ACHN (cell line): ENCODE results near the gene CTSD.
"Not testable (repeated sequence)": the region's sequence is repeated elsewhere in the genome, so short reads cannot be mapped to it uniquely, and the experiment has no call there.

Experiments used
- DNase-seq: peaks from one replicate; pipeline ENCODE4 v3.0.0-alpha.2; 2015
- in situ Hi-C: cut with HindIII; loops from 2 replicates; pipeline ENCODE4 v1.10.0; 2017; ENCODE audit warnings: low sequenced_read_pairs, low pct_ligation_motif_present, low pct_unique_long_range_greater_than_20kb

Gene CTSD

DNA sequence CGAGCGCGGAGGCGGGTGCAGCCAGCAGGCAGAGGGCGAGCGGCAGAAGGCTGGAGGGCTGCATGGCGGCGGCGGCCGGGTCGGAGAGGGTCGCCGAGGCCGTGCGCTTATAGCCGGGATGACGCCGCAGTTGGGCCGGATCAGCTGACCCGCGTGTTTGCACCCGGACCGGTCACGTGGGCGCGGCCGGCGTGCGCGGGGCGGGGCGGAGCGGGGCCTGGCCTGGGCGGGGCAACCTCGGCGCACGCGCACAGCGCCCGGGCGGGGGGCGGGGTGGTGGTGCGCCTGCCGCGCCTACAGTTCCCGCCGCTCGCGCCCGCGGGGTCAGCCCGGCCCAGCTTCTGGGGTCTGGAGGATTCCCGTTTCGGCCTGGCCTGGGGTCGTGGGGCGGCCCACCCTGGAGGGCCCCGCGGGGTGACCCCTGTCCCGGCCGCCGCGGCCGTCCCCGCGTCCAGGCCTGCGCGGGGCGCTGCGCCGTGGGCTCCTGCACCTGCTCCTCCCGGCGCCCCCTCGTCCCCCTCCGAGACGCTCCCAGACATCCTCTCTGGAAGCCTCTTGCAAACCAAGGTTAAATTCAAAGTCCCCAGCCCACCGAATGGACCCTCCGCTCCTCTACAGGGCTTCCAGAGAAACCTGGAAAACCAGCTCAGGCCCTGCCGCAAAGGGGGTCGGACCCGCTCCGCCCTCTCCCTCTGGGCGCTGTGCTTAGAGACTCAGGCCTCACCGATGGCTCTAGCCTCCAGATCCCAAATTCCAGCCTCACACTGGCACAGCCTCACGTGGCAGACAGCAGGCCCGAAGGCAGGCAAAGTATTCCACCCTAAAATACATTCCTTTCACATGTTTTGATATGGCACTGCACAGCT, at the start of gene CTSD:
TSS of gene CTSD (minus strand) at position 132 of the 866 bp plus-strand sequence. CDS start at position 64, 68 bp downstream.
- peak; percentile 77 for DNase-seq
- in situ Hi-C loops = no loop called here

DNA sequence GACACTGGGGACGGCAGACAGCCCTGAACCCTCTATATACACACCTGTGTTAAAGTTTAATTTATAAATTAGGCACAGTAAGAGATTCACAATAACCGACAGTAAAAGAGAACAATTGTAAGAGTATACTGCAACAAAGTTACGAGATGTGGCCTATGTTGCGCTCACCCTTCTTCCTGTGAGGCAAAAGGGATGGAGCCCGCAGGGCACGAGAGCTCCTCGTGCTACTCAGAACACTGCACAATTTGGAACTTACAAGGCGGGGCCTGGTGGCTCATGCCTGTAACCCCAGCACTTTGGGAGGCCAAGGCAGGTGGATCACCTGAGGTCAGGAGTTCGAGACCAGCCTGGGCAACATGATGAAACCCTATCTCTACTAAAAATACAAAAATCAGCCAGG, 49.6 kb upstream of the CTSD start:
- in situ Hi-C loops, DNase-seq: not testable (repeated sequence)

DNA sequence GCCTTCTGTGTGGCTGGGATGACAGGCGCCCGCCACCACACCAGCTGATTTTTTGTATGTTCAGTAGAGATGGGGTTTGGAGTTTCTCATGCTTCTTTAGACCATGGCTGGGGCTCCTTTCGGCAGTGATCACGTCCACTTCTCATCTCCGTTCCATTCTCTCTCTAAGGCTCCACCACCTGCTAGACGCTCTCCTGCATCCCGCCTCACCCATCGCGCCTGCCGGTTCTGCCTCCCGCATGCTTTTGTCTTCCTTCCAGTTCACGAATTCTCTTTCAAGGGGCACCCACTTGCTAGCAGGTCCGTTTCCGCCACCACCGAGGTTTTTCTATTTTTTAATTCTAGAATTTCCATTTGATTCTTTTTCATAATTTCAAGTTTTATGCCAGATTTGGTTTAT, 49.1 kb upstream of the CTSD start:
- in situ Hi-C loops = no loop called here
- DNase-seq = no peak

DNA sequence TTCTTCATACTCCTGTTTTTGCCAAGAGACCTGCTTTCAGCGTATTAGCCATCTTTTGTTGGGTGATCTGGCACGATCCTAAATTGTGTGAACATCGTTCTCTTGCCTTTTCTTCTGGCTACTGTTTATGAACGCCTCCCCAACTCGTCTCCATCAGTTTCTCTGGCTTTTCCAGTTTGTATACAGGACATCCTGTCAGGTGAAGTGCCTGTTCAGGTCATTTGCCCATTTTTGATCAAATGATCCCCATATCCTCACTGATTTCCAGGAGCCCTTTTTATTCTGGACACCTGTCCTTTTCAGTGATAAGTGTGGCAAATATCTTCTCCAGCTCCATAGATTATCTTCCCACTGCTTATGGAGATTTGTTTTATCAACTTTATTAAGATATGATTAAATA, 48.5 kb upstream of the CTSD start:
- in situ Hi-C loops = no loop called here
- no peak for DNase-seq

DNA sequence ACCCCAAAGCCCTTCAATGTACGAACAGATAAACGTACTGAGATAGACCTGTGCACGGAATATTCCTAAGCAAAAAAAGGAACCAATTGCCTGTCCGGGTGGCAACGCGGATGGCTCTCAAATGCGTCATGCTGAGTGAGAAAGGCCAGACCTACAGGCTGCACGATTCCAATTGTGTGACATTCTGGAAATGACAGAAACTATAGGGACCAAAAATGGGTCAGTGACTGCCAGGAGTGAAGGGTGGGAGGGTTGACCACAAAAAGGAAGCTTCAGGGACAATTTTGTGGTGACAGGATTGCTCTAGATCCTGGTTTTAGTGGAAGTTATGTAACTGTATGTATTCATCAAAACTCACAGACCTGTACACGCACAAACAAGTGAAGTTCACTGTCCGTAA, 47.0 kb upstream of the CTSD start:
- in situ Hi-C loops = no loop called here
- DNase-seq = no peak

DNA sequence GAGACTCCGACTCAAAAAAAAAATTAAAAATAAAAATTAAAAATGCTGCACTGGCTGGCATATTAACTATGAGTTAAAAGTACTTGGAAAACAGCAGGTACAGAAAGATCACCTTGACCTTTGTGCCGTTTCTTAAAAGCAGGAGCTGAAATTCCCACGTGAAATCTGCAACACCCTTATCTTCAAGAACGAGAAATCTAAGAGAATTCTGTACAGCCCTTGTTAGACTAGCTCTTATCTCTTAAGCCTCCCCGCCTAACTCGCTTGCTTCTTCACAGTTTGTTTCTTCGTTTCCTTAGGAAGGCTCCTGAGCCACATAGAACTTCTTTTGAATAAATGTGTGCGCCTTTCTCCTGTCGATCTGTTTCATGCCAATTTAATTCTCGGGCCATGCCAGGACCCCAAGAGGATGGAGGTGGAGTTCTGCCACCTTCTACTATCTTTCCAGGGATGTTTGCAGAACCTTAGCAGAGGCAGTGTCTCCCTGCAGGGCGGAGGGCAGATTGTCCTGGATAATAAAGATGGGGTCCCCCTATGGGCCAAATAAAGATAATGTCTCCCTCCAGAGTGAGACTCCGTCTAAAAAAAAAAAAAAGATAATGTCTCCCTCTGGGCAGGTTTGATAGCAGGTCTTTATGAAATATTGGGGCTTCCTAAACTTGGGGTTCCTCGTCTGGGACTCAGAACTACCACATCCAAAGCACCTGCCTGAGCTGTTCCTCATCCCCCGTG, 43.7 kb upstream of the CTSD start:
- DNase-seq = no peak
- in situ Hi-C loops = no loop called here

DNA sequence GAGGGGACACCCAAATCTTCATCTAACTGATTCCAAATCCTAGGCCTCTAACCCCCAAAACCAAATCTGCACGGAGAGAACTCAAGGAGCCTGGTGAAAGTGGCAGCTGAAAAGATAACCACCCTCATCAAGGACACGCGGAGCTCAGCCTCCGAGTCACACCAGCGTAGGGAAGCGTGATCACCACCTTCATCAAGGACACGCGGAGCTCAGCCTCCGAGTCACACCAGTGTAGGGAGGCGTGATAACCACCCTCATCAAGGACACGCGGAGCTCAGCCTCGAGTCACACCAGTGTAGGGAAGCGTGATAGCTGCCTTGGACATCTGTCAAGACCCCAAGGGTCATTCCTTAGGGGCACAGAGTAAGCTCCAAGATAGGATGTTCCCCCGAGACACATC, 41.8 kb upstream of the CTSD start:
- in situ Hi-C loops = no loop called here
- DNase-seq = no peak

DNA sequence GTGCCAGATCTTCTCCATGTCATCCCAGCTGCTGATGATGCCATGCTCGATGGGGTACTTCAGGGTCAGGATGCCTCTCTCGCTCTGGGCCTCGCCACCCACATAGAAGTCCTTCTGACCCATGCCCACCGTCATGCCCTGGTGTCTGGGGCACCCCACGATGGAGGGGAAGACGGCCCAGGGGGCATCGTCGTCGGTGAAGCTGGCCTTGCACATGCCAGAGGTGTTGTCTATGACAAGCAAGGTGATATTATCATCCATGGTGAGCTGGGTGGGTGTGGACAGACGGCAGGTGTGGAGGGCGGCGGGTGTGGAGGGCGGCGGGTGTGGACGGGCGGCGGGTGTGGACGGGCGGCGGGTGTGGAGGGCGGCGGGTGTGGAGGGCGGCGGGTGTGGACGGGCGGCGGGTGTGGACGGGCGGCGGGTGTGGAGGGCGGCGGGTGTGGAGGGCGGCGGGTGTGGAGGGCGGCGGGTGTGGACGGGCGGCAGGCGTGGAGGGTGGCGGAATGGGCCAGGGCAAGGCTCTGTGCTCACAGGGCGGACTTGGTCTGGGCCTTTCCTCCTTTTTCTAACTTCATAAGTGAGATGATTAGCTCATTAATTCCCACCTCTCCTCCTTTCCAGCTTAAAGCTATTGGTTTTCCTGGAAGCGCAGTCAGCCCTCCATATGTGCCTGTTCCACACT, 40.2 kb upstream of the CTSD start:
- in situ Hi-C loops, DNase-seq: not testable (repeated sequence)

DNA sequence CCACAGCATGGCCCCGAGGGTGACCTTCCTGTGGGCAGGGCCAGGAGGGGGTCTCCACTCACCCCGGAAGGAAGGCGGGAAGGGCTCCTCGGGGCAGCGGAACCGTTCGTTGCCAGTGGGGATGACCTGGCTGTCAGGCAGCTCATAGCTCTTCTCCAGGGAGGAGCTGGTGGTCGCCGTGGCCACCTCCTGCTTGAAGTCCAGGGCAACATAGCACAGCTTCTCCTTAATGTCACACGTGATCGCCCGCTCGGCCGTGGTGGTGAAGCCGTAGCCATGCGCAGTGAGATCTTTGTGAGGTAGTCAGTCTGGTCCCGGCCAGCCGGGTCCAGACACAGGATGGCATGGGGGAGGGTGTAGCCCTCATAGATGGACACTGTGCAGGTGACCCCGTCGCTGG, 39.5 kb upstream of the CTSD start:
- in situ Hi-C loops = no loop called here
- no peak for DNase-seq

DNA sequence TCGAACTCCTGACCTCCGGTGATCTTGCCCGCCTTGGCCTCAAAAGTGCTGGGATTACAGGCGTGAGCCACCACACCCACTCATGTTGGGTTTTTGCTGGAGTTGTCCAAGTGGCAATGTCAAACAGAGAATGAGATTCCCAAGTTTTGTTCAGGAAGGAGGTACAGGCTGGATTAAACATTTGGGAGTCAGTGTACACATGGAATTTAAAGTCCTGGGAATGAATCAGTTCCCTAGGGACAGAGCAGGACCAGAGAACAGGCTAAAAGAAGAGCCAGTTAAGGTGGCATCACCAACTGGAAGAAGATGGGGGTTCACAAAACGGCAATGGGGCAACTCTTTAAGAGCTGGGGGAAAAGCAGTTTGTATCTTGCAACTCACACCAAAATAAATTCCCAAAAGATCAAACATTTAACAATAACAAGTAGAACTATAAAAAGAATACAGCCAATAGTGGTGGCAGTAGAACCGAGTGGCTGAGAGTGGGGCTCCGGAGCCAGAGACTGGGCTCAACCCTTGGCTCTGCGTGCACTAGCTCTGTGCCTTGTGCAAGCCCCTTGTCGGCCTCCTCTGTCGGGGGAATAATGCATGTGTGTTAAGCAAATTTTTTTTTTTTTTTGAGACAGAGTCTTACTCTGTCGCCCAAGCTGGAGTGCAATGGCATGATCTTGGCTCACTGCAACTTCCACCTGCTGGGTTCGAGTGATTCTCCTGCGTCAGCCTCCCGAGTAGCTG, 33.8 kb upstream of the CTSD start:
- no peak for DNase-seq
- in situ Hi-C loops = no loop called here

DNA sequence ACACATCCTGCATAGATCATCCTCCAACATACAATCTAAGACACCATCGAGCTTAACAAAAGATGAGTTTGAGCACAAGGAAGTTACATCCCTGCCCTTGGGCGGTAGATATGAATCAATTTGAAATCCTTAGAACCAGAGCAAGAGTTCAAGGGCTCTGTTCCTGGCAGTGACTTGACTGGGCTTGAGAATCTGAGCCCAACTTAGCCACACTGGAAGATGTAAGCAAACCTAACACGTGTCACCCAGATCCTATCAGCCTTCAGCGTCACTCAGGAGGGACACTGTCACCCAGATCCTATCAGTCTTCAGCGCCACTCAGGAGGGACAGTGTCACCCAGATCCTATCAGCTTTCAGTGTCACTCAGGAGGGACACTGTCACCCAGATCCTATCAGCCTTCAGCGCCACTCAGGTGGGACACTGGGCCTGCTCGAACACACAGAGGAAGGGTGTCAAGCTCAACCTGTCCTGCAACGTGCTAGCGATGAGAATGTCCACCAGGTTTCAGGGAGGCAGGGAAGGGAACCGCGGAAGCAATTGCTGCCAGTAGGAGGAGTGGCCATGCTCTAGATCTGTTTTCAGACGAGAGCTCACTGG, 32.8 kb upstream of the CTSD start:
- in situ Hi-C loops = no loop called here
- no peak for DNase-seq

DNA sequence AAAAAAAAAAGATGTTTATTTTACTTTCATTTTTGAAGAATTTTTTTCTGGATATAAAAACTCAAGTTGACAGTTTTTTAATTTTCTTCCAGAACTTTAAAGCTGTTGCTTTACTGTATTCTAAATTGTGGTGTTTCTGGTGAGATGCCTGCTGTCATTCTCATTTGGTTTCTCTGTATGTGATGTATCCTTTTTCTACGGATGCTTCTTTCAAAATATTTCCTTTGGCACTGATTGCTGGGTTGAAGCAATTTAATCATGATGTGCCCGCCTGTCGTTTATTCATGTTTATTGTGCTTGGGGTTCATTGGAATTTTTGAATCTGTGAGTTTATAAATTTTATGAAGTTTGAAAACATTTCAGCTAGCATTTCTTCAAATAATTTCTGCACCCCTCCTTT, 29.4 kb upstream of the CTSD start:
- in situ Hi-C loops = no loop called here
- no peak for DNase-seq

DNA sequence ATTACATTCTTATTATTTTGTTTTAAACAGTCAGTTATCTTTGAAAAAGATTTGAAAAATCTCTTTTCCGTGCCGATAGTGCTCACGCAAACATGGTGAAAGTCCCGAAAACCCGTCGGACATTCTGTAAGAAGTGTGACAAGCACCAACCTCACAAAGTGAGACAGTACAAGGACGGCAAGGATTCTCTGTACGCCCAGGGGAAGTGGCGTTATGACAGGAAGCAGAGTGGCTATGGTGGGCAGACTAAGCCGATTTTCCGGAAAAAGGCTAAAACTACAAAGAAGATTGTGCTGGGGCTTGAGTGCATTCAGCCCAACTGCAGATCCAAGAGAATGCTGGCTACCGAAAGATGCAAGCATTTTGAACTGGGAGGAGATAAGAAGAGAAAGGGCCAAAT, 28.7 kb upstream of the CTSD start:
- in situ Hi-C loops = no loop called here
- no peak for DNase-seq

DNA sequence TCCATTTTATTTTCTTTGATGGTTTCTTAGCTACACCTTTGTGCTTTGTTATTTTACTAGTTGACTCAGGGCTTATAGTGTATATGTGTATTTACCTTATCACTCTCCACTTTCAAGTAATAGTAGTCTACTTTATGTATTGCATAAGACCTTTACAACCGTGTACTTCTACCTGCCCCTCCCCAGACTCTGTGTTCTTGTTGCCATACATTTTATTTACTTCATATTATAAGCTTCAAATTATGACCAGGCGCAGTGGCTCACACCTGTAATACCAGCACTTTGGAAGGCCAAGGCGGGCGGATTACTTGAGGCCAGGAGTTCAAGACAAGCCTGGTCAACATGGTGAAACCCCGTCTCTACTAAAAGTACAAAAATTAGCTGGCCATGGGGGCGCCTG, 28.2 kb upstream of the CTSD start:
- in situ Hi-C loops = no loop called here
- DNase-seq = no peak

DNA sequence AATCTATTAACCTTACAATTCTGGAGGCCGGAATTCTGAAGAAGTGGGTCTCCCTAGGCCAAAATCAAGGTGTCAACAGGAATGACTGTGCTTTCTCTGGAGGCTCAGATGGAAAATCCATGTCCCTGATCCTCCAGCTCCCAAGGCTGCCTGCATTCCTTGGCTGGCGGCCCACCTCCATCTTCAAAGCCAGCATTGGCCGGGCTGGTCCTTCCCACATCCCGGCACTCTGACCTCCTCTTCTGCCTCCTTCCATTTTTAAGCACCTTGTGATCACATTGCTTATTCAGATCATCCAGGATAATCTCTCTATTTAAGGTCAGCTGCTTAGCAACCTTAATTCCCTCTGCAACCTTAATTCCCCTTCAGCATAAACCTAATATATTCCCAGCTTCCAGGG, 22.7 kb upstream of the CTSD start:
- in situ Hi-C loops = no loop called here
- DNase-seq = no peak

DNA sequence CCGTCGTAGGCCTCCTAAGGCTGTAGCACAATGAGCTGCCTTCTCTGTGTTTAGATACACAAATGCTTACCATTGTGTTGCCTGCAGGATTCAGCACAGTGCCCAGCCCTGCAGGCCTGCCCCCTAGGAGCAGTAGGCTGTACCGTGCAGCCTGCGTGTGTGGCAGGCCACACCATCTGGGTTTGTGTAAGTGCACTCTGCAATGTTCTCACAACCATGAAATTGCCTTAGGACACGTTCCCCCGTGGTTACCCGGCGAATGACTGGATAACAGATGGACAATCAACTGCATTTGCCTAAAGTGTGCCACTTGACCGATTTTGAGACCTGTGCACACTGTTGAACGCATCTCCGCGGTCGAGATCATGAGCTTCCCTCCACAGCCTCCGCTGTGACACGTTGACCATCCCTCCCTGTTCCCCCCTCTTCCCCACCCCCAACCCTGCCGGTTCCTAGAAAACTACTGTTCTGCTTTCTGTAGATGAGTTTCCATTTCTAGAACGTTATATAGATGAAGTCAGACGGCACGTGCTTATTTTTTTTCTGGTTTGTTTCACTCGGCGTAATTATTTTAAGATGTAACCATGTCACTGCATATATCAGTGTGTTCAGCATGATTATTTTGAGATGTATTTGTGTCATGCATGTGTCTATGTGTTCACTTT, 22.2 kb upstream of the CTSD start:
- DNase-seq = no peak
- in situ Hi-C loops = no loop called here

DNA sequence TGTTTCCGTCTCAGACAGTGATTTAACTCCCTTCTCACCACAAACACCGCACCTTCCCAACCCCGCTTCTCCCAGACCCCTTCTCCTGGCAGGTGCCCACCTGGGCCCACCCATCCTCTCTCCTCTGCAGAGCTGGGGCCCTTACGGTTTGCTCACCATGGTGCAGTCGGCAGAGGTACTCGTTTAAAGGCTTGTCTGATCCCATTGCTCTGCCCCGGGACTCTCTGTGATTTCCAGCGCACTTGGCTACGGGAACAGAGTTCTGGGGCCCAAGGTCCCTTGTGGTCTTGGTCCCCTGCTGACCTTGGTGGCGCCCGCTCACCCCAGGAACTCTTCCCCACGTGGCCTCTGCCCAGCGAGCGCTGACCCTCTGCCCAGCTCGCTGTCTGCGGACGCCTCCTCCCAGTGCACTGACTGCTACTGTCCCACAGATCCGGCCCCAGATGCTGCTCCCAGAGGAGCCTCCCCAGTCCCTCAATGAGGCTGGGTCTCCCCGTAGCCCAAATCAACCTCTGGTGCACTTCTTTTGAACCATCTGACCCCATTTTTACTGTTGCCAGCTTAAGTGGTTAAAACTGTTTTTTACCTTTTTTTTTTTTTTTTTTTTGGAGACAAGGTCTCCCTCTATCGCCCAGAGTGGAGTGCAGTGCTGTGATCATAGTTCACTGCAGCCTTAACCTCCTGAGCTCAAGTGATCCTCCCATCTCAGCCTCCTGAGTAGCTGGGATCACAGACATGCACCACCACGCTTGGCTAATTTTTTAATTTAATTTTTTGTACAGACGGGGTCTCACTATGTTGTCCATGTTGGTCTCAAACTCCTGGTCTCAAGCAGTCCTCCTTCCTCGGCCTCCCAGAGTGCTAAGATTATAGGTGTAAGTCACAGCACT, 21.3 kb upstream of the CTSD start:
- no peak for DNase-seq
- in situ Hi-C loops = no loop called here
